K562 (cell line): ENCODE data around the gene F11R. TPM values are rescaled to one million over a fixed set of nuclear protein-coding genes. Genes with fewer than 3 reads are reported as not detected.

Experiments used
- ATAC-seq: fragments of 200-7000 bp; cut with Tn5 transposase; 3 replicates; pipeline ENCODE4 v1.9.1; 2020; ENCODE audit warnings: moderate library complexity
- BruUV-seq: library from RNA; stranded (reverse); fragments of 400-500 nt; replicated peaks from 2 replicates; lab custom pipeline; 2021; lab: Mats Ljungman, UMichigan
- CTCF ChIA-PET: fragments of 300-600 bp; formaldehyde crosslinking; extraction: SDS; loops from one replicate; lab custom pipeline; 2021; ENCODE audit warnings: low intra/inter-chr PET ratio; lab: Yijun Ruan, JAX
- POLR2A ChIA-PET: fragments of 300-600, 350-650 bp; sonication (Branson Sonifier 250); formaldehyde crosslinking; extraction: SDS; loops from one replicate; lab custom pipeline; 2021; ENCODE audit warnings: antibody characterized with exemption, inconsistent platforms; lab: Yijun Ruan, JAX
- DNase-seq, 4 experiments: peaks; one replicate each; pipeline versions ENCODE4 v3.0.0 to v3.0.0-alpha.2; 2011 to 2018; ENCODE audit warnings: low spot score in 3 of 4, mixed read lengths in 3 of 4; ENCODE audit errors: extremely low read depth in 1 of 4
- FAIRE-seq: peaks from 2 replicates; lab custom pipeline; 2011; peaks lifted over from hg19 to GRCh38; lab: Jason Lieb, UNC
- H2AFZ ChIP-seq: 2 replicates; pipeline ENCODE4 v1.6.0; 2011; ENCODE audit warnings: low read depth, low read length, control low read depth, inconsistent platforms
- H3K27ac ChIP-seq: fragments of 200-600 bp; 3 replicates; pipeline ENCODE4 v1.8.0; 2011; ENCODE audit warnings: low read depth, mild to moderate bottlenecking, control low read depth, inconsistent platforms, low read length, moderate library complexity, mixed read lengths; ENCODE audit errors: extremely low read depth
- H3K27me3 ChIP-seq, 2 experiments: fragments of 300-600 bp in 1 of 2; 2 replicates in 1 of 2; 3 replicates in 1 of 2; pipeline versions ENCODE4 v1.6.0 to v1.8.0; 2011; ENCODE audit warnings: inconsistent platforms in 2 of 2, low read length in 2 of 2, mild to moderate bottlenecking in 1 of 2, mixed read lengths in 1 of 2, moderate library complexity in 1 of 2; ENCODE audit not compliant: control insufficient read depth in 2 of 2, insufficient read depth in 2 of 2
- H3K36me3 ChIP-seq: fragments of 300-600 bp; 3 replicates; pipeline ENCODE4 v1.8.0; 2011; ENCODE audit warnings: mild to moderate bottlenecking, low read length, inconsistent platforms; ENCODE audit not compliant: control insufficient read depth, insufficient read depth
- H3K4me1 ChIP-seq, 2 experiments: fragments of 200-600 bp in 1 of 2; replicated peaks in 1 of 2; 2 replicates in 1 of 2; 3 replicates in 1 of 2; pipeline versions ENCODE4 v1.5.1 to v1.8.0; 2011; ENCODE audit warnings: inconsistent platforms in 2 of 2, low read length in 2 of 2, mild to moderate bottlenecking in 1 of 2, mixed read lengths in 1 of 2, moderate library complexity in 1 of 2; ENCODE audit not compliant: control insufficient read depth in 2 of 2, insufficient read depth in 2 of 2
- H3K4me2 ChIP-seq: 2 replicates; pipeline ENCODE4 v1.6.1; 2011; ENCODE audit warnings: low read length, control low read depth, inconsistent platforms, mixed read lengths; ENCODE audit not compliant: insufficient read depth
- H3K4me3 ChIP-seq: fragments of 200-600 bp; sonication (generic), shearing (Covaris generic); 2 replicates; pipeline ENCODE4 v1.5.1; 2016; ENCODE audit warnings: control low read depth, inconsistent platforms
- H3K79me2 ChIP-seq: fragments of 200-600 bp; 3 replicates; pipeline ENCODE4 v1.8.0; 2011; ENCODE audit warnings: low read length, inconsistent platforms; ENCODE audit not compliant: control insufficient read depth, insufficient read depth
- H3K9ac ChIP-seq, 2 experiments: 2 replicates each; pipeline versions ENCODE4 v1.6.0 to v1.6.1; 2011; ENCODE audit warnings: low read depth in 2 of 2, low read length in 2 of 2, control low read depth in 1 of 2, inconsistent platforms in 1 of 2, mild to moderate bottlenecking in 1 of 2, mixed read lengths in 1 of 2; ENCODE audit not compliant: insufficient read depth in 1 of 2
- H3K9me1 ChIP-seq: one replicate; pipeline ENCODE4 v1.6.0; 2011; ENCODE audit warnings: inconsistent platforms, mild to moderate bottlenecking, low read length, moderate library complexity; ENCODE audit not compliant: control insufficient read depth, insufficient read depth
- H3K9me3 ChIP-seq: replicated peaks from 2 replicates; pipeline ENCODE4 v1.5.1; 2011; ENCODE audit warnings: low read depth, low read length, inconsistent platforms; ENCODE audit not compliant: control insufficient read depth, insufficient read depth
- H4K20me1 ChIP-seq: replicated peaks from 2 replicates; pipeline ENCODE4 v1.6.1; 2011; ENCODE audit warnings: low read length, inconsistent platforms, mixed read lengths; ENCODE audit not compliant: control insufficient read depth, insufficient read depth
- FOXJ2 ChIP-seq: fragments of 200-800 bp; sonication (Bioruptor generic); IDR thresholded peaks from 2 replicates; pipeline ENCODE4 v1.6.1; 2016; ENCODE audit warnings: missing genetic modification characterization, missing compliant biosample characterization
- FOXJ3 ChIP-seq: sonication (generic); formaldehyde crosslinking; IDR thresholded peaks from 2 replicates; pipeline ENCODE4 v1.4.0; 2020; ENCODE audit warnings: mild to moderate bottlenecking, missing genetic modification reagents
- GATAD2B ChIP-seq: fragments of 450-650 bp; IDR thresholded peaks from 2 replicates; pipeline ENCODE4 v1.6.1; 2017; ENCODE audit warnings: mild to moderate bottlenecking, borderline replicate concordance
- MCM7 ChIP-seq, 2 experiments: fragments of 450-650 bp; IDR thresholded peaks; 2 replicates each; pipeline ENCODE4 v1.6.1; 2016 to 2018
- MXI1 ChIP-seq: IDR thresholded peaks from 2 replicates; pipeline ENCODE4 v1.6.1; 2011; ENCODE audit warnings: low read depth, mild to moderate bottlenecking, improper control_type of control experiment, low read length
- RFX1 ChIP-seq: fragments of 450-650 bp; IDR thresholded peaks from 2 replicates; pipeline ENCODE4 v1.6.1; 2016; ENCODE audit warnings: mild to moderate bottlenecking, moderate library complexity
- TAF7 ChIP-seq: fragments of 450-650 bp; IDR thresholded peaks from 2 replicates; pipeline ENCODE4 v1.6.1; 2016; ENCODE audit warnings: missing genetic modification characterization, missing compliant biosample characterization
- TAL1 ChIP-seq: fragments of 450-650 bp; IDR thresholded peaks from 2 replicates; pipeline ENCODE4 v1.6.1; 2016; ENCODE audit warnings: mild to moderate bottlenecking
- ZNF134 ChIP-seq: fragments of 250-450 bp; sonication (Bioruptor Pico); conservative IDR thresholded peaks from 2 replicates; pipeline ENCODE4 v1.4.0; 2020
- ZNF175 ChIP-seq: fragments of 200-800 bp; sonication (Bioruptor generic); IDR thresholded peaks from 2 replicates; pipeline ENCODE4 v1.6.1; 2016; ENCODE audit warnings: low read depth, mild to moderate bottlenecking, missing genetic modification characterization, missing compliant biosample characterization
- ZNF384 ChIP-seq: IDR thresholded peaks from 2 replicates; pipeline ENCODE4 v1.6.1; 2012; ENCODE audit warnings: low read depth, low read length, improper control_type of control experiment
- WGBS: fragments of 100-300 bp; shearing (Covaris generic); methylation state at CpG from one replicate; pipeline ENCODE4 v1.1.6; 2016; ENCODE audit warnings: low coverage, mixed read lengths; ENCODE audit not compliant: insufficient coverage; ENCODE audit errors: missing lambda C conversion rate; 5-methylcytosine and 5-hydroxymethylcytosine counted together
- in situ Hi-C: fragments of 300-500 bp; cut with MboI; formaldehyde crosslinking; loops from 4 replicates; pipeline ENCODE4 v1.15.0; 2018; ENCODE audit warnings: inconsistent platforms, mixed read lengths
- intact Hi-C: fragments of 100-400 bp; cut with micrococcal nuclease; formaldehyde crosslinking; loops from 2 replicates; pipeline ENCODE4 v1.14.2; 2022
- polyA plus RNA-seq, 8 experiments: library from polyadenylated mRNA; depleted of rRNA in 4 of 8; stranded (reverse) in 5 of 8; unstranded in 3 of 8; fragments of >200 nt; fragmentation: Nextera tagmentation in 2 of 8; fragmentation: Illumina TruSeq in 1 of 8; extraction: Ambion mirVana in 2 of 8; extraction: Trizol in 1 of 8; gene quantifications; 2 replicates each; pipeline versions ENCODE4 v1.2.1 to v1.2.3, GENCODE V29; 2011 to 2014; ENCODE audit warnings: inconsistent platforms in 1 of 8, missing spikeins in 1 of 8
- total RNA-seq, 7 experiments: library from RNA; depleted of rRNA in 6 of 7; stranded (reverse); fragments of >200 nt in 6 of 7; fragmentation: Illumina TruSeq in 2 of 7; extraction: Trizol in 2 of 7; gene quantifications; 2 replicates each; pipeline versions ENCODE4 v1.2.1 to v1.2.3, GENCODE V29; 2011 to 2021; ENCODE audit warnings: low replicate concordance in 1 of 7
- TF ChIP-seq, protein P1 (sequence below): fragments of 250-450 bp; sonication (Bioruptor Pico); IDR thresholded peaks from 2 replicates; pipeline ENCODE4 v1.9.0; 2021; ENCODE audit warnings: mild to moderate bottlenecking, inconsistent platforms
- TF ChIP-seq, protein P2 (sequence below): sonication (generic); formaldehyde crosslinking; IDR thresholded peaks from 2 replicates; pipeline ENCODE4 v1.5.0; 2020; ENCODE audit warnings: missing genetic modification reagents

The F11R gene
- total and polyA plus RNA-seq, 9 of the 15 experiments (the other 6 are each of a cell fraction or from before 2014, with no cell fraction given): 27.4 to 187 (median 52.5) TPM

DNA sequence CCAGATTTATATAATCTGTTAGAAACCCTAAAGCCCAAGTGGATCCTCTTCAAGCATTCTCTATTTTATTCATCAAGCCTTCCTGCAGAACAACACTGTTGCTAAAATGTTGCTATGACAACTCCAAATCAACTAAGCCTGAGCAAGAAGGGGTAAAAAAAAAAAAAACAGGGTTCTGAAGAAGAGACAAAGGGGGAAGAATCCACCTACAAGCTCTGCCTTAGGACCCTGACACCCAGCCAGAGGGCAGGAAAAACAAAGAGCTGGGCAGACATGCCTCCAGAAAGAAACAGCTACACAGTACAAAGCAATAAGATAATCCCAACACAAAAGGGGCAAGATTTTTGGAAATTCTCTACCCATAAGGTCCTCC, 23.6 kb upstream of the F11R start:
- peaks cover 10 to 12% of the 10 kb centered on the region in 2 experiments; a peak in 3 of 5 replicates for H3K4me1 ChIP-seq
- peak overlapping the region; percentile 95 for H3K27ac ChIP-seq
- peak; percentile 54 for FAIRE-seq
- CTCF ChIA-PET: interaction anchor here (0.6 kb wide), 1 partner anchor 368 kb away, joined by 4 read pairs; no protein-coding TSS in a partner anchor
- H2AFZ ChIP-seq: peak overlapping the region; percentile 97
- H3K4me2 ChIP-seq: peak overlapping the region; percentile 95
- intact Hi-C loops (loop anchor here (2.0 kb wide), 1 partner anchor 48 kb away; no protein-coding TSS in a partner anchor), in situ Hi-C loops (no loop called here)
- no peak for DNase-seq
- no TSS peak for BruUV-seq
- no peaks in the 10 kb centered on the region for H3K9me1 ChIP-seq
- H3K4me3 ChIP-seq: peak overlapping the region; percentile 75
- peak overlapping the region; percentile 87 to 95; a peak in 3 of 4 replicates for H3K9ac ChIP-seq
- H3K9me3 ChIP-seq: no peaks in the 10 kb centered on the region; the same call in 1 of the 2 replicates
- TF ChIP-seq ZNF175 (CRISPR knock-in tag) (0 out of 2 replicates have a peak, but pooled peaks have one; percentile 36), RFX1 (peak; percentile 82), FOXJ3 (CRISPR knock-in tag) (0 out of 2 replicates have a peak, but pooled peaks have one; percentile 48), TAF7 (tag) (no peak), FOXJ2 (tag) (peak; percentile 73)
- H3K36me3 ChIP-seq: peaks cover 38% of the 10 kb centered on the region
- peaks cover 27% of the 10 kb centered on the region for H3K79me2 ChIP-seq
- no peak for ATAC-seq
- H3K27me3 ChIP-seq: no peaks in the 10 kb centered on the region
- no peaks in the 10 kb centered on the region for H4K20me1 ChIP-seq
- POLR2A ChIA-PET: interaction anchor here (1.4 to 4.1 kb wide), 8 partner anchors 10 to 109 kb away, joined by 6 to 19 read pairs (median 10); partner anchors contain the start of genes ARHGAP30 and UFC1

DNA sequence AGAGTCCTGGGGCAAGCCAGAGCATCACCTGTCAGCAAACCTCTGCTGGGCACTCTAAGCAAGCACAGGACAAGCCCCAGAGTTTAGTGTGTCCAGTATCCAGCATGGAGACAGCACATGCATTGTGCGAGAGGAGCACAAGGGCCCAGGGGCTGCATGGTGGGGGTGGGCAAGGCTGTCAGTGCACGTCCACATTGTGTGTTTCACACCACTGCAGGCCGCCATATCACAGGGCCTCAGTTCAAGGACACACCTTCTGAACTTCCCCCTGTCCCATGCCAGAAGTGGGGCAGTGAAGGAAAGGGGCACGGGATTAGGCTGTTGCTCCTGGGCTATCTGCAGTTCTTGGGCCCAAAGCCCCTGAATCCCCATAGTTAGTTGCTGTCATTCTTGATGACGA, 18.6 kb upstream of the F11R start:
- no TSS peak for BruUV-seq
- in situ Hi-C loops: no loop called here
- H3K27ac ChIP-seq: no peak overlapping the region
- no peaks in the 10 kb centered on the region for H3K9me3 ChIP-seq
- CTCF ChIA-PET: no interaction called here
- H3K27me3 ChIP-seq: no peaks in the 10 kb centered on the region
- no peak overlapping the region for H3K9ac ChIP-seq
- no peak overlapping the region for H3K4me2 ChIP-seq
- no peaks in the 10 kb centered on the region for H4K20me1 ChIP-seq
- no peak overlapping the region for H3K4me3 ChIP-seq
- peaks cover 4% of the 10 kb centered on the region in 2 experiments; a peak in 3 of 5 replicates for H3K4me1 ChIP-seq
- ATAC-seq (no peak), FAIRE-seq (no peak), DNase-seq (no peak)
- no peak overlapping the region for H2AFZ ChIP-seq
- POLR2A ChIA-PET: interaction anchor here (1.4 kb wide), 1 partner anchor 7 kb away, joined by 4 read pairs; no protein-coding TSS in a partner anchor
- H3K9me1 ChIP-seq: no peaks in the 10 kb centered on the region
- WGBS: 78% methylated on average over 5 of the region's 5 CpGs
- H3K36me3 ChIP-seq: peaks cover 48% of the 10 kb centered on the region
- intact Hi-C loops: no loop called here
- peaks cover 8% of the 10 kb centered on the region for H3K79me2 ChIP-seq
- no peak for TF ChIP-seq TAL1
- TF ChIP-seq MCM7 (IDR thresholded peaks at IDR 0.05): no peak
- TF ChIP-seq ZNF134 (CRISPR knock-in tag): no peak
- TF ChIP-seq, protein P1, sequence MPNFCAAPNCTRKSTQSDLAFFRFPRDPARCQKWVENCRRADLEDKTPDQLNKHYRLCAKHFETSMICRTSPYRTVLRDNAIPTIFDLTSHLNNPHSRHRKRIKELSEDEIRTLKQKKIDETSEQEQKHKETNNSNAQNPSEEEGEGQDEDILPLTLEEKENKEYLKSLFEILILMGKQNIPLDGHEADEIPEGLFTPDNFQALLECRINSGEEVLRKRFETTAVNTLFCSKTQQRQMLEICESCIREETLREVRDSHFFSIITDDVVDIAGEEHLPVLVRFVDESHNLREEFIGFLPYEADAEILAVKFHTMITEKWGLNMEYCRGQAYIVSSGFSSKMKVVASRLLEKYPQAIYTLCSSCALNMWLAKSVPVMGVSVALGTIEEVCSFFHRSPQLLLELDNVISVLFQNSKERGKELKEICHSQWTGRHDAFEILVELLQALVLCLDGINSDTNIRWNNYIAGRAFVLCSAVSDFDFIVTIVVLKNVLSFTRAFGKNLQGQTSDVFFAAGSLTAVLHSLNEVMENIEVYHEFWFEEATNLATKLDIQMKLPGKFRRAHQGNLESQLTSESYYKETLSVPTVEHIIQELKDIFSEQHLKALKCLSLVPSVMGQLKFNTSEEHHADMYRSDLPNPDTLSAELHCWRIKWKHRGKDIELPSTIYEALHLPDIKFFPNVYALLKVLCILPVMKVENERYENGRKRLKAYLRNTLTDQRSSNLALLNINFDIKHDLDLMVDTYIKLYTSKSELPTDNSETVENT: no peak
- TF ChIP-seq MXI1: no peak
- TF ChIP-seq, protein P2, sequence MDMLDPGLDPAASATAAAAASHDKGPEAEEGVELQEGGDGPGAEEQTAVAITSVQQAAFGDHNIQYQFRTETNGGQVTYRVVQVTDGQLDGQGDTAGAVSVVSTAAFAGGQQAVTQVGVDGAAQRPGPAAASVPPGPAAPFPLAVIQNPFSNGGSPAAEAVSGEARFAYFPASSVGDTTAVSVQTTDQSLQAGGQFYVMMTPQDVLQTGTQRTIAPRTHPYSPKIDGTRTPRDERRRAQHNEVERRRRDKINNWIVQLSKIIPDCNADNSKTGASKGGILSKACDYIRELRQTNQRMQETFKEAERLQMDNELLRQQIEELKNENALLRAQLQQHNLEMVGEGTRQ (CRISPR knock-in tag): no peak
- no peak for TF ChIP-seq ZNF384
- no peak for TF ChIP-seq GATAD2B
